ENCODE results near the gene PARM1. TPM values are rescaled to one million over a fixed set of nuclear protein-coding genes. Genes with fewer than 3 reads are reported as not detected.

PARM1 gene
- total RNA-seq, 3 donors from 2014 or later (not counting 1 experiment from before 2014, with no cell fraction given) = 0.14 to 1.4 (median 0.24) TPM

- Histone ChIP-seq H3K4me1 (ENCODE audit: control insufficient read depth, insufficient read depth, low read length) (peaks cover 3% of the 10 kb centered on the region), H3K9me3 (ENCODE audit: control insufficient read depth, insufficient read depth, low read length) (no peaks in the 10 kb centered on the region), H3K4me3 (ENCODE audit: low read length) (no peak overlapping the region), H3K27ac (ENCODE audit: low read length) (no peak overlapping the region), H3K27me3 (ENCODE audit: control insufficient read depth, insufficient read depth, low read length) (no peaks in the 10 kb centered on the region), H3K36me3 (ENCODE audit: control insufficient read depth, insufficient read depth, low read length) (no peaks in the 10 kb centered on the region)
- Mint-ChIP-seq H3K9me3 (peaks cover 6 to 12% of the 10 kb centered on the region in 2 donors), H3K4me3 (no peak overlapping the region), H3K27me3 (ENCODE audit: low read depth in 2 of 2) (no peaks in the 10 kb centered on the region), H3K27ac (no peak overlapping the region), H3K4me1 (no peaks in the 10 kb centered on the region), H3K36me3 (no peaks in the 10 kb centered on the region)
- intact Hi-C loops (cut with micrococcal nuclease) = no loop called here
- WGBS (ENCODE audit: insufficient coverage) = 80% methylated on average over 1 of the region's 1 CpG
- TF ChIP-seq CTCF (IDR thresholded peaks at IDR 0.05) = no peak
- DNase-seq (no peak), ATAC-seq (no peak)
These were observed 98.9 kb downstream of the PARM1 start for GRCh38 chr4:75031775-75032174.

- Mint-ChIP-seq H3K36me3 (no peaks in the 10 kb centered on the region), H3K27me3 (ENCODE audit: low read depth in 2 of 2) (no peaks in the 10 kb centered on the region), H3K27ac (no peak overlapping the region), H3K4me1 (no peaks in the 10 kb centered on the region), H3K4me3 (no peak overlapping the region), H3K9me3 (peaks cover 9 to 10% of the 10 kb centered on the region in 2 donors)
- intact Hi-C loops (cut with micrococcal nuclease) = no loop called here
- no peaks in the 10 kb centered on the region for H3K36me3 ChIP-seq (ENCODE audit: control insufficient read depth, insufficient read depth, low read length)
- TF ChIP-seq CTCF (IDR thresholded peaks at IDR 0.05) = no peak
- no peak for DNase-seq
- no peaks in the 10 kb centered on the region for H3K9me3 ChIP-seq (ENCODE audit: control insufficient read depth, insufficient read depth, low read length)
- H3K27me3 ChIP-seq (ENCODE audit: control insufficient read depth, insufficient read depth, low read length) = no peaks in the 10 kb centered on the region
- no peak for ATAC-seq
- no peak overlapping the region for H3K27ac ChIP-seq (ENCODE audit: low read length)
- H3K4me1 ChIP-seq (ENCODE audit: control insufficient read depth, insufficient read depth, low read length) = peaks cover 3% of the 10 kb centered on the region
- WGBS (ENCODE audit: insufficient coverage) = 81% methylated on average over 3 of the region's 3 CpGs
- H3K4me3 ChIP-seq (ENCODE audit: low read length) = no peak overlapping the region
These were observed 101.6 kb downstream of the PARM1 start for GRCh38 chr4:75034523-75034922.

- intact Hi-C loops (cut with micrococcal nuclease) = no loop called here
- no peaks in the 10 kb centered on the region for H3K27me3 Mint-ChIP-seq (ENCODE audit: low read depth in 2 of 2)
- 88% methylated on average over 5 of the region's 5 CpGs for whole genome bisulfite sequencing (ENCODE audit: insufficient coverage)
- ATAC-seq (no peak), DNase-seq (no peak)
- H3K9me3 Mint-ChIP-seq = peaks cover 9 to 10% of the 10 kb centered on the region in 2 donors
- H3K27ac Mint-ChIP-seq = no peak overlapping the region
- no peak for TF ChIP-seq CTCF (IDR thresholded peaks at IDR 0.05)
- no peak overlapping the region for H3K27ac ChIP-seq (ENCODE audit: low read length)
- no peaks in the 10 kb centered on the region for H3K4me1 Mint-ChIP-seq
- no peak overlapping the region for H3K4me3 ChIP-seq (ENCODE audit: low read length)
- peaks cover 3% of the 10 kb centered on the region for H3K4me1 ChIP-seq (ENCODE audit: control insufficient read depth, insufficient read depth, low read length)
- H3K36me3 ChIP-seq (ENCODE audit: control insufficient read depth, insufficient read depth, low read length) = no peaks in the 10 kb centered on the region
- H3K4me3 Mint-ChIP-seq = no peak overlapping the region
- H3K27me3 ChIP-seq (ENCODE audit: control insufficient read depth, insufficient read depth, low read length) = no peaks in the 10 kb centered on the region
- H3K36me3 Mint-ChIP-seq = no peaks in the 10 kb centered on the region
- no peaks in the 10 kb centered on the region for H3K9me3 ChIP-seq (ENCODE audit: control insufficient read depth, insufficient read depth, low read length)
These were observed 102.4 kb downstream of the PARM1 start for GRCh38 chr4:75035321-75035720.

GRCh38 chr4:75036046-75036830 is 103.3 kb downstream of the PARM1 start:
- ATAC-seq = no peak
- H3K4me3 ChIP-seq (ENCODE audit: low read length) = no peak overlapping the region
- H3K9me3 Mint-ChIP-seq = peaks cover 9 to 10% of the 10 kb centered on the region in 2 donors
- H3K9me3 ChIP-seq (ENCODE audit: control insufficient read depth, insufficient read depth, low read length) = no peaks in the 10 kb centered on the region
- H3K4me1 Mint-ChIP-seq = no peaks in the 10 kb centered on the region
- no peaks in the 10 kb centered on the region for H3K36me3 Mint-ChIP-seq
- 64% methylated on average over 1 of the region's 3 CpGs for WGBS (ENCODE audit: insufficient coverage)
- H3K4me3 Mint-ChIP-seq = no peak overlapping the region
- H3K27ac ChIP-seq (ENCODE audit: low read length) = no peak overlapping the region
- no peaks in the 10 kb centered on the region for H3K27me3 Mint-ChIP-seq (ENCODE audit: low read depth in 2 of 2)
- no peaks in the 10 kb centered on the region for H3K36me3 ChIP-seq (ENCODE audit: control insufficient read depth, insufficient read depth, low read length)
- no peaks in the 10 kb centered on the region for H3K27me3 ChIP-seq (ENCODE audit: control insufficient read depth, insufficient read depth, low read length)
- peaks cover 3% of the 10 kb centered on the region for H3K4me1 ChIP-seq (ENCODE audit: control insufficient read depth, insufficient read depth, low read length)
- intact Hi-C loops (cut with micrococcal nuclease) = no loop called here
- DNase-seq = no peak
- no peak for TF ChIP-seq CTCF (IDR thresholded peaks at IDR 0.05)
- H3K27ac Mint-ChIP-seq = no peak overlapping the region

All from natural killer cell (primary cell).